ENCODE results near the gene DCHS1.
A peak's percentile ranks its signal among the peaks of the same experiment; 100 is the strongest.

Gene DCHS1

GRCh38 chr11:6632116-6633073 is 23.2 kb downstream of the DCHS1 start:
- no peaks in the 10 kb centered on the region for H3K9me3 ChIP-seq
- intact Hi-C loops (cut with DNase I; ENCODE audit: low total_unique reads) = no loop called here
- H3K36me3 ChIP-seq = peaks cover 11 to 63% (median 42%) of the 10 kb centered on the region in 3 donors
- no peak overlapping the region for H3K4me3 ChIP-seq
- DNase-seq = peak in 1 of 2 donors; percentile 44
- no peaks in the 10 kb centered on the region for H3K27me3 ChIP-seq
- peaks cover 0 to 27% (median 22%) of the 10 kb centered on the region in 4 donors for H3K4me1 ChIP-seq
- TF ChIP-seq CTCF (IDR thresholded peaks at IDR 0.05) = no peak
- H3K27ac ChIP-seq = no peak overlapping the region

DNA sequence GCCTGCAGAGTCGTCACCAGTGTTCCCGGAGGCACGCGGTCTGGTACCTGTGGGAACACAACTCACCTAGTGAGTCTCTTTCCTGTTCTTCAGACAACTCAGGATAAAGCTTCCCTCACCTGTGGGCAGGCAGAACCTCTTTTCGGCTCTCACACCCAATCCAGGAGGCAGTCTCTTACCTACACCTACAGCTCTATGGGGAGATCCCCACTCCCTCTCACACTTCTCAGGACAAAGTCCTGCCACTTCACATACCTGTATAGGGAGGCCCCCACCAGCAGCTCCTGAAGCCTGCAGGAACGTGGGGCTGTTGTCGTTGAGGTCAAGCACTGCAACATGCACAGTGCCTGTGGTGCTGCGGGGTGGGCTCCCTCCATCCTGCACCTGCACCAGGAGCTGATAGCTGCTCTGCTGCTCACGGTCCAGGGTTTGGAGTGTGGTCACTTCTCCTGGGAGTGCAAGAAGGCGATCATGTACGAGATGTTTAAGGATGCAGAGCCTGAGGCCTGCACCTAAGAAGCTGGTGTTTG is 24.2 kb downstream of the DCHS1 start:
- no peak overlapping the region for H3K4me3 ChIP-seq
- intact Hi-C loops (cut with DNase I; ENCODE audit: low total_unique reads) = no loop called here
- H3K36me3 ChIP-seq = peaks cover 15 to 72% (median 52%) of the 10 kb centered on the region in 3 donors
- no peaks in the 10 kb centered on the region for H3K9me3 ChIP-seq
- H3K27me3 ChIP-seq = no peaks in the 10 kb centered on the region
- no peak for TF ChIP-seq CTCF (IDR thresholded peaks at IDR 0.05)
- H3K4me1 ChIP-seq = peaks cover 0 to 17% (median 14%) of the 10 kb centered on the region in 4 donors
- peak in 1 of 2 donors; percentile 53 for DNase-seq
- no peak overlapping the region for H3K27ac ChIP-seq

DNA sequence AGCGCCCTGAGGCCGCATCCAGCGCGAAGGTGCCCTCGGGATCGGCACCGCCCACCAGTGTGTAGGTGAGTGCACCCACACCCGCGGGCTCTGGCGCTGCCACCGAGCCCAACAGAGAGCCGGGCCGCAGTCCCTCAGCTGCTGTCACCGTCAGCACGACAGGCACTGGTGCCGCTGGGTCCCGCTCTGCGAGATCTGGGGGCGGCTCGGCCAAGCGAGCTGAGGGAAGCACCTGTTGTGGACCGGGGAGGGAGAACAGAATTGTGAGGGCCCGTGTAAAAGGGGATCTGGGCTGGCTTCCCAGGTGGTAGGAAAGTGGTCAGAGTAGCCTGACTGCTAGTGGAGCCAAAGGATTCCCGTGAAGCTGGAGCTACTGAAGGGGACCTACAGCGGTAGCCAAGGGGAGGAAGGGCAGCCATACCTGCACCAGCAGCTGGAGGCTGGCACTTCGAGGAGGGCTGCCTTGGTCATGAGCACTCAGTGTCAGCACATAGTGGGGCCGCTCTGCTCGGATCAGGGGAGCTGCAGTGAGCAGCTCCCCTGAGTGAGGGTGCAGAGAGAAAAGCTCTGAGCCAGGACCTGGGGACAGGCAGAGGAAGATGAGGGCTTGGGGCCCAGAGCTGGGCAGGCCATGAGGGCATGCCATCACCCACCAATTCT is 24.8 kb downstream of the DCHS1 start:
- intact Hi-C loops (cut with DNase I; ENCODE audit: low total_unique reads) = no loop called here
- no peaks in the 10 kb centered on the region for H3K9me3 ChIP-seq
- H3K27me3 ChIP-seq = no peaks in the 10 kb centered on the region
- TF ChIP-seq CTCF (IDR thresholded peaks at IDR 0.05) = no peak
- no peak overlapping the region for H3K27ac ChIP-seq
- H3K36me3 ChIP-seq = peaks cover 20 to 79% (median 58%) of the 10 kb centered on the region in 3 donors
- H3K4me1 ChIP-seq = peaks cover 0 to 10% (median 8%) of the 10 kb centered on the region in 4 donors
- H3K4me3 ChIP-seq = no peak overlapping the region
- DNase-seq = peak in 1 of 2 donors; percentile 56

GRCh38 chr11:6629892-6630631 is 25.5 kb downstream of the DCHS1 start:
- Histone ChIP-seq H3K4me1 (peaks cover 0 to 3% (median under 1%) of the 10 kb centered on the region in 4 donors), H3K27me3 (no peaks in the 10 kb centered on the region), H3K36me3 (peaks cover 23 to 86% (median 65%) of the 10 kb centered on the region in 3 donors), H3K27ac (no peak overlapping the region), H3K9me3 (no peaks in the 10 kb centered on the region), H3K4me3 (no peak overlapping the region)
- no peak for TF ChIP-seq CTCF (IDR thresholded peaks at IDR 0.05)
- DNase-seq = no peak
- intact Hi-C loops (cut with DNase I; ENCODE audit: low total_unique reads) = no loop called here

DNA sequence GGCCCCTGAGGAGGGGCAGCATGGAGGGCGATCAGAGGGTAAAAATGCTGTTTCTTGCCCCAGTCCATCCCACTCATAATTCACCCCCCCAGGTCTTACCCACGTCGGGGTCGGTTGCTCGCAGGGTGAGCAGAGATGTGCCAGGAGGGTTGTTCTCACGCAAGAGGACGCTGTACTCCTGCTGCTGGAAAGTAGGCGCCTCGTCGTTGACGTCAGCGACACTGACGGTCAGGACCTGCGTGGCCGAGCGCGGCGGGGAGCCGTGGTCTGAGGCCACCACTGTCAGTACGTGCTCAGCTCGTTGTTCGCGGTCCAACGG is 26.1 kb downstream of the DCHS1 start:
- TF ChIP-seq CTCF (IDR thresholded peaks at IDR 0.05) = no peak
- Histone ChIP-seq H3K36me3 (peaks cover 23 to 91% (median 71%) of the 10 kb centered on the region in 3 donors), H3K4me3 (no peak overlapping the region), H3K9me3 (no peaks in the 10 kb centered on the region), H3K4me1 (no peaks in the 10 kb centered on the region), H3K27ac (no peak overlapping the region), H3K27me3 (no peaks in the 10 kb centered on the region)
- intact Hi-C loops (cut with DNase I; ENCODE audit: low total_unique reads) = no loop called here
- no peak for DNase-seq

Measured in tibial artery (tissue), 4 donors.